Endodermal cell (in vitro differentiated cells): ENCODE results near the gene TGFBR3L. TPM values are rescaled to one million over a fixed set of nuclear protein-coding genes. Genes with fewer than 3 reads are reported as not detected.
"Not testable (repeated sequence)": the region's sequence is repeated elsewhere in the genome, so short reads cannot be mapped to it uniquely, and the experiment has no call there.

Experiments used
- DNase-seq: peaks from one replicate; pipeline ENCODE4 v3.0.0-alpha.2; 2017
- H3K27ac ChIP-seq: 2 replicates; pipeline ENCODE4 v1.5.1; 2013; ENCODE audit warnings: mild to moderate bottlenecking, low read depth, low read length, moderate library complexity
- H3K27me3 ChIP-seq: 2 replicates; pipeline ENCODE4 v1.6.1; 2013; ENCODE audit warnings: mild to moderate bottlenecking, low read length, moderate library complexity; ENCODE audit not compliant: insufficient read depth, control insufficient read depth, poor library complexity, severe bottlenecking
- H3K36me3 ChIP-seq: 2 replicates; pipeline ENCODE4 v1.7.0; 2013; ENCODE audit warnings: mild to moderate bottlenecking, low read length, moderate library complexity; ENCODE audit not compliant: control insufficient read depth, insufficient read depth
- H3K4me1 ChIP-seq: one replicate; pipeline ENCODE4 v1.7.0; 2013; ENCODE audit warnings: low read length; ENCODE audit not compliant: control insufficient read depth, insufficient read depth
- H3K4me3 ChIP-seq: 2 replicates; pipeline ENCODE4 v1.5.1; 2013; ENCODE audit warnings: mild to moderate bottlenecking, low read length, moderate library complexity
- H3K9ac ChIP-seq: 2 replicates; pipeline ENCODE4 v1.6.1; 2013; ENCODE audit warnings: mild to moderate bottlenecking, low read length, moderate library complexity; ENCODE audit not compliant: poor library complexity, severe bottlenecking; ENCODE audit errors: extremely low read depth
- H3K9me3 ChIP-seq: 2 replicates; pipeline ENCODE4 v1.6.1; 2013; ENCODE audit warnings: mild to moderate bottlenecking, low read length, moderate library complexity; ENCODE audit not compliant: control insufficient read depth
- H3K27ac Mint-ChIP-seq: 2 replicates; pipeline ENCODE4 v1.8.0; 2020; ENCODE audit warnings: mixed read lengths
- H3K27me3 Mint-ChIP-seq: 2 replicates; pipeline ENCODE4 v1.8.0; 2021; ENCODE audit warnings: mild to moderate bottlenecking, mixed read lengths; ENCODE audit not compliant: insufficient read depth
- H3K36me3 Mint-ChIP-seq: 2 replicates; pipeline ENCODE4 v1.8.0; 2020; ENCODE audit warnings: low read depth, mixed read lengths
- H3K4me1 Mint-ChIP-seq: 2 replicates; pipeline ENCODE4 v1.8.0; 2020; ENCODE audit warnings: mixed read lengths
- H3K4me3 Mint-ChIP-seq: 2 replicates; pipeline ENCODE4 v1.8.0; 2020; ENCODE audit warnings: mild to moderate bottlenecking, moderate library complexity, mixed read lengths
- H3K9me3 Mint-ChIP-seq: 2 replicates; pipeline ENCODE4 v1.8.0; 2020; ENCODE audit warnings: mild to moderate bottlenecking, mixed read lengths
- WGBS, 2 experiments: methylation state at CpG; one replicate each; pipeline versions ENCODE4 v1.1.5 to v1.1.7; 2013; ENCODE audit warnings: missing lambda C conversion rate in 2 of 2, mixed read lengths in 1 of 2; ENCODE audit not compliant: insufficient coverage in 1 of 2, insufficient read length in 1 of 2; 5-methylcytosine and 5-hydroxymethylcytosine counted together
- total RNA-seq, 2 donors: library from RNA; stranded (reverse); fragmentation: NEBNext Ultra II Directional in 1 of 2; extraction: Animal tissue kit (Norgen Biotek cat#: 25700) in 1 of 2; gene quantifications; 2 replicates in 1 of 2; 3 replicates in 1 of 2; pipeline ENCODE4 v1.2.1, GENCODE V29; 2021
- TF ChIP-seq, protein P1 (sequence below): fragments of 200-600 bp; sonication (generic); conservative IDR thresholded peaks from 2 replicates; pipeline ENCODE4 v1.5.0; 2021; ENCODE audit warnings: antibody characterized with exemption, mild to moderate bottlenecking

TGFBR3L gene
- total RNA-seq, 2 donors from 2014 or later, result 0.84 to 2.2 TPM

DNA sequence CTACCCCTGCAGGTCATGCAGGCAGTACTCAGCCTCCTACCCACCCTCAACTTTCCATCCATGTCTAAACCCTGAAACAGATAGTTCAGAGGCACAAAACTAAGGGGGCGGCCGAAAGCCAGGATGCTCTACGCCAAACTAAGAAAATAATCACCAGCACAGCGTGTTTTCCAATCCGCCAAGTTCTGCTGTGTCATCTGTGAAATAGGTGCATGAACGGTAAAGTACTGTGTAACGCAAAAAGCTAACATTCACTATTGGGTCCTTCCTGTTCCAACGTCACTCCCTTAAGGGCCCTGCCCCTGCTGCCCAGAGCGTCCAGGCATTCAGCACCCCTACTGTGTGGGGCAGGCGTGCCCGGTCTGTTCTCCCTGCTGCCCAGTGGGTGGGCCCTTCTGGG, 41.1 kb downstream of the TGFBR3L start:
- Mint-ChIP-seq H3K4me1 (no peaks in the 10 kb centered on the region), H3K27me3 (no peaks in the 10 kb centered on the region), H3K4me3 (no peak overlapping the region), H3K9me3 (no peaks in the 10 kb centered on the region), H3K36me3 (peaks cover 9% of the 10 kb centered on the region), H3K27ac (no peak overlapping the region)
- Histone ChIP-seq H3K27me3 (no peaks in the 10 kb centered on the region), H3K9me3 (no peaks in the 10 kb centered on the region), H3K27ac (no peak overlapping the region), H3K4me1 (no peaks in the 10 kb centered on the region), H3K36me3 (peaks cover 25% of the 10 kb centered on the region), H3K4me3 (no peak overlapping the region), H3K9ac (no peak overlapping the region)
- TF ChIP-seq, protein P1, sequence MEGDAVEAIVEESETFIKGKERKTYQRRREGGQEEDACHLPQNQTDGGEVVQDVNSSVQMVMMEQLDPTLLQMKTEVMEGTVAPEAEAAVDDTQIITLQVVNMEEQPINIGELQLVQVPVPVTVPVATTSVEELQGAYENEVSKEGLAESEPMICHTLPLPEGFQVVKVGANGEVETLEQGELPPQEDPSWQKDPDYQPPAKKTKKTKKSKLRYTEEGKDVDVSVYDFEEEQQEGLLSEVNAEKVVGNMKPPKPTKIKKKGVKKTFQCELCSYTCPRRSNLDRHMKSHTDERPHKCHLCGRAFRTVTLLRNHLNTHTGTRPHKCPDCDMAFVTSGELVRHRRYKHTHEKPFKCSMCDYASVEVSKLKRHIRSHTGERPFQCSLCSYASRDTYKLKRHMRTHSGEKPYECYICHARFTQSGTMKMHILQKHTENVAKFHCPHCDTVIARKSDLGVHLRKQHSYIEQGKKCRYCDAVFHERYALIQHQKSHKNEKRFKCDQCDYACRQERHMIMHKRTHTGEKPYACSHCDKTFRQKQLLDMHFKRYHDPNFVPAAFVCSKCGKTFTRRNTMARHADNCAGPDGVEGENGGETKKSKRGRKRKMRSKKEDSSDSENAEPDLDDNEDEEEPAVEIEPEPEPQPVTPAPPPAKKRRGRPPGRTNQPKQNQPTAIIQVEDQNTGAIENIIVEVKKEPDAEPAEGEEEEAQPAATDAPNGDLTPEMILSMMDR, result no peak
- no peak for DNase-seq
- 92% methylated on average over 11 of the region's 11 CpGs for WGBS, 2 experiments

DNA sequence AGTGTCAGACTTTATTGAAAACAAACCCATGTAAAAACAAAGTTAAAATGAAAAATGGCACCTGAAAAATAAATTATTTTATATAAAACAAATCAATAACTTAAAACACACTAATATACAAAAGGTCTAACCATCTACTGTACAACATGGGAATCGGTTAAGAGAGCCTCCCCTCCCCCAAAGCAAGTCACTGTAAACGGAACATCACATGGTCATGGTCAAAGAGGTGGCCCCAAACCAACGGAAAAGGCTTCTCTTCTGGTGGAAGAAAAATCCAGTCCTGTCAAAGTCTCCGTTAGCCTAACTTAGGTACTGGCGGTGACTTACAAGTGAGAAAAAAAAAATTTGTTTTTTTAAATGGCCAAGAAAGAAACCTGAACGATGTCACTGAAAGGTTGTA, 44.6 kb downstream of the TGFBR3L start:
- H3K4me1 Mint-ChIP-seq, result peaks cover 5% of the 10 kb centered on the region
- H3K27me3 Mint-ChIP-seq, result no peaks in the 10 kb centered on the region
- no peak for DNase-seq
- H3K4me3 ChIP-seq, result no peak overlapping the region
- H3K9me3 ChIP-seq, result no peaks in the 10 kb centered on the region
- TF ChIP-seq, protein P1, result no peak
- H3K4me3 Mint-ChIP-seq, result no peak overlapping the region
- no peak overlapping the region for H3K9ac ChIP-seq
- peaks cover 27% of the 10 kb centered on the region for H3K36me3 Mint-ChIP-seq
- peaks cover 7% of the 10 kb centered on the region for H3K4me1 ChIP-seq
- WGBS, 2 experiments, result 92 to 96% methylated on average over 6 of the region's 6 CpGs
- no peak overlapping the region for H3K27ac Mint-ChIP-seq
- H3K9me3 Mint-ChIP-seq, result no peaks in the 10 kb centered on the region
- H3K36me3 ChIP-seq, result peaks cover 50% of the 10 kb centered on the region
- H3K27me3 ChIP-seq, result no peaks in the 10 kb centered on the region
- H3K27ac ChIP-seq, result no peak overlapping the region

DNA sequence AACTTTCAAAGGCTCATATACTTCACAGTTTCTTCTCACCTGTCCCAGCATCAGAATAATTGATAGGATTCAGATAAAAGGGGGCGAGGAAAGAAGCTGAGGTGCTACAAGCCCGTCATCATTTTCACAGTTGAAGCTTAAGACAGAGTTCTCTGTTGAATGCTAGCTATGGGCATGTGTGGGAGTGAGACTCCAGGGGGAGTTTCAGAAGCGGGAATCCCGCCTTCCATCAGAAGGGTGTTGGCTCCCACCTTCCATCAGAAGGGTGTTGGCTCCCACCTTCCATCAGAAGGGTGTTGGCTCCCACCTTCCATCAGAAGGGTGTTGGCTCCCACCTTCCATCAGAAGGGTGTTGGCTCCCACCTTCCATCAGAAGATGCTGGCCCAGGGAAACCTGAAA, 46.5 kb downstream of the TGFBR3L start:
- DNase-seq, H3K9ac ChIP-seq, H3K27ac Mint-ChIP-seq, H3K4me3 Mint-ChIP-seq, H3K9me3 Mint-ChIP-seq, H3K4me3 ChIP-seq, H3K4me1 ChIP-seq, H3K27me3 Mint-ChIP-seq, H3K27me3 ChIP-seq, H3K4me1 Mint-ChIP-seq, H3K9me3 ChIP-seq: not testable (repeated sequence)
- peak overlapping the region; percentile 58 for H3K27ac ChIP-seq
- H3K36me3 ChIP-seq, result peaks cover 68% of the 10 kb centered on the region
- peaks cover 39% of the 10 kb centered on the region for H3K36me3 Mint-ChIP-seq
- WGBS, 2 experiments, result 65 to 82% methylated on average over 2 to 4 of the region's 4 CpGs
